CD14-positive monocyte (primary cell): Measurements from ENCODE around the gene SCNN1B. TPM values are rescaled to one million over a fixed set of nuclear protein-coding genes. Genes with fewer than 3 reads are reported as not detected.
A peak's percentile ranks its signal among the peaks of the same experiment; 100 is the strongest.

Experiments used
- DNase-seq, 3 donors: peaks; one replicate each; pipeline ENCODE4 v3.0.0-alpha.2; 2011 to 2022
- H2AFZ ChIP-seq: 2 replicates; pipeline ENCODE4 v1.6.0; 2012; ENCODE audit warnings: mild to moderate bottlenecking, low read depth, low read length, inconsistent platforms; ENCODE audit not compliant: insufficient read depth, poor library complexity, severe bottlenecking
- H3K27ac ChIP-seq, 2 donors: 1 replicate in 1 of 2; 2 replicates in 1 of 2; pipeline ENCODE4 v1.5.1; 2012 to 2013; ENCODE audit warnings: low read length in 2 of 2, control low read depth in 1 of 2, inconsistent platforms in 1 of 2, low read depth in 1 of 2, mild to moderate bottlenecking in 1 of 2
- H3K27me3 ChIP-seq, 2 donors: one replicate each; pipeline versions ENCODE4 v1.6.0 to v1.6.1; 2011 to 2013; ENCODE audit warnings: low read length in 2 of 2; ENCODE audit not compliant: control insufficient read depth in 2 of 2, insufficient read depth in 2 of 2
- H3K36me3 ChIP-seq, 2 donors: replicated peaks in 1 of 2; 1 replicate in 1 of 2; 2 replicates in 1 of 2; pipeline versions ENCODE4 v1.5.1 to v1.6.1; 2012 to 2013; ENCODE audit warnings: low read length in 2 of 2, control low read depth in 1 of 2, inconsistent platforms in 1 of 2, mild to moderate bottlenecking in 1 of 2; ENCODE audit not compliant: insufficient read depth in 2 of 2, control insufficient read depth in 1 of 2
- H3K4me1 ChIP-seq, 2 donors: 1 replicate in 1 of 2; 2 replicates in 1 of 2; pipeline versions ENCODE4 v1.5.1 to v1.6.1; 2012 to 2013; ENCODE audit warnings: low read length in 2 of 2, control low read depth in 1 of 2, inconsistent platforms in 1 of 2, mild to moderate bottlenecking in 1 of 2, moderate library complexity in 1 of 2; ENCODE audit not compliant: insufficient read depth in 2 of 2, control insufficient read depth in 1 of 2
- H3K4me2 ChIP-seq: replicated peaks from 2 replicates; pipeline ENCODE3; 2012; ENCODE audit warnings: low read length, moderate library complexity, mild to moderate bottlenecking; ENCODE audit not compliant: poor library complexity, severe bottlenecking; ENCODE audit errors: extremely low read depth
- H3K4me3 ChIP-seq, 3 experiments: fragments of 200-600 bp in 1 of 3; sonication (generic) in 1 of 3; replicated peaks in 1 of 3; 1 replicate in 2 of 3; 2 replicates in 1 of 3; pipeline ENCODE4 v1.5.1; 2011 to 2013; ENCODE audit warnings: low read length in 3 of 3, mild to moderate bottlenecking in 3 of 3, control low read depth in 2 of 3, low read depth in 2 of 3, inconsistent platforms in 1 of 3, moderate library complexity in 1 of 3
- H3K79me2 ChIP-seq: 2 replicates; pipeline ENCODE4 v1.6.0; 2012; ENCODE audit warnings: mild to moderate bottlenecking, control low read depth, inconsistent platforms, low read length, moderate library complexity; ENCODE audit not compliant: insufficient read depth
- H3K9ac ChIP-seq: 2 replicates; pipeline ENCODE4 v1.6.0; 2017; ENCODE audit warnings: low read length, mild to moderate bottlenecking; ENCODE audit not compliant: insufficient read depth, poor library complexity, severe bottlenecking
- H3K9me3 ChIP-seq, 2 donors: replicated peaks in 1 of 2; 1 replicate in 1 of 2; 2 replicates in 1 of 2; pipeline versions ENCODE4 v1.5.1 to v1.6.1; 2012 to 2013; ENCODE audit warnings: low read length in 2 of 2, control low read depth in 1 of 2; ENCODE audit not compliant: control insufficient read depth in 1 of 2, insufficient read depth in 1 of 2
- H4K20me1 ChIP-seq: 2 replicates; pipeline ENCODE4 v1.6.0; 2012; ENCODE audit warnings: mild to moderate bottlenecking, low read length, control low read depth, moderate library complexity; ENCODE audit not compliant: insufficient read depth
- H3K27ac Mint-ChIP-seq, 7 donors: one replicate each; pipeline ENCODE4 v1.8.0; 2020; ENCODE audit warnings: mild to moderate bottlenecking in 7 of 7, mixed read lengths in 7 of 7, moderate library complexity in 6 of 7, inconsistent platforms in 2 of 7
- H3K27me3 Mint-ChIP-seq, 3 donors: one replicate each; pipeline ENCODE4 v1.8.0; 2021 to 2022; ENCODE audit warnings: low read depth in 3 of 3, mild to moderate bottlenecking in 3 of 3, mixed read lengths in 3 of 3, moderate library complexity in 3 of 3, inconsistent platforms in 1 of 3
- H3K36me3 Mint-ChIP-seq, 2 donors: one replicate each; pipeline ENCODE4 v1.8.0; 2020; ENCODE audit warnings: mixed read lengths in 2 of 2, inconsistent platforms in 1 of 2, mild to moderate bottlenecking in 1 of 2
- H3K4me1 Mint-ChIP-seq: one replicate; pipeline ENCODE4 v1.8.0; 2020; ENCODE audit warnings: mild to moderate bottlenecking, mixed read lengths
- H3K4me3 Mint-ChIP-seq, 2 donors: one replicate each; pipeline ENCODE4 v1.8.0; 2020; ENCODE audit warnings: mild to moderate bottlenecking in 2 of 2, mixed read lengths in 2 of 2, moderate library complexity in 1 of 2
- H3K9me3 Mint-ChIP-seq, 7 donors: one replicate each; pipeline ENCODE4 v1.8.0; 2020 to 2022; ENCODE audit warnings: mixed read lengths in 7 of 7, mild to moderate bottlenecking in 6 of 7, moderate library complexity in 6 of 7, inconsistent platforms in 2 of 7
- CTCF ChIP-seq: fragments of 200-600 bp; IDR thresholded peaks from one replicate; pipeline ENCODE4 v1.8.0; 2022; ENCODE audit warnings: antibody characterized with exemption, mild to moderate bottlenecking
- WGBS: methylation state at CpG from one replicate; pipeline ENCODE4 v1.1.5; 2013; ENCODE audit warnings: missing lambda C conversion rate; ENCODE audit not compliant: insufficient coverage; 5-methylcytosine and 5-hydroxymethylcytosine counted together
- intact Hi-C, 2 donors: fragments of 100-400 bp; cut with micrococcal nuclease; formaldehyde crosslinking; loops; one replicate each; pipeline versions ENCODE4 v1.15.0 to v1.15.1; 2023
- polyA plus RNA-seq, 3 donors: library from polyadenylated mRNA; depleted of rRNA in 1 of 3; unstranded in 2 of 3; stranded (reverse) in 1 of 3; fragments of 300-500 nt in 2 of 3; fragments of >200 nt in 1 of 3; fragmentation: Illumina TruSeq in 2 of 3; gene quantifications; 1 replicate in 2 of 3; 2 replicates in 1 of 3; pipeline ENCODE4 v1.2.3, GENCODE V29; 2012 to 2021

Gene SCNN1B
- polyA plus RNA-seq, 3 donors: not detected

- Mint-ChIP-seq H3K4me3 (no peak overlapping the region), H3K36me3 (no peaks in the 10 kb centered on the region), H3K27ac (peak overlapping the region in 1 of 7 donors; percentile 39), H3K27me3 (peaks cover 0 to 7% (median 2%) of the 10 kb centered on the region in 3 donors), H3K9me3 (peaks cover 0 to 1% (median 0%) of the 10 kb centered on the region in 7 donors), H3K4me1 (no peaks in the 10 kb centered on the region)
- H3K9ac ChIP-seq: no peak overlapping the region
- no peak overlapping the region for H3K4me3 ChIP-seq
- no peaks in the 10 kb centered on the region for H3K79me2 ChIP-seq
- H3K4me2 ChIP-seq: no peak overlapping the region
- no peaks in the 10 kb centered on the region for H3K4me1 ChIP-seq
- no peaks in the 10 kb centered on the region for H4K20me1 ChIP-seq
- no peak for TF ChIP-seq CTCF
- H3K27me3 ChIP-seq: no peaks in the 10 kb centered on the region
- WGBS: 94% methylated on average over 7 of the region's 9 CpGs
- H2AFZ ChIP-seq: no peak overlapping the region
- no peaks in the 10 kb centered on the region for H3K9me3 ChIP-seq
- no peak overlapping the region for H3K27ac ChIP-seq
- no peak for DNase-seq
- intact Hi-C loops: no loop called here
- no peaks in the 10 kb centered on the region for H3K36me3 ChIP-seq
Observed at GRCh38 chr16:23377071-23377931, 75.2 kb downstream of the SCNN1B start.

- H3K36me3 ChIP-seq: no peaks in the 10 kb centered on the region
- no peaks in the 10 kb centered on the region for H4K20me1 ChIP-seq
- Mint-ChIP-seq H3K4me1 (no peaks in the 10 kb centered on the region), H3K27me3 (peaks cover 0 to 5% (median 2%) of the 10 kb centered on the region in 3 donors), H3K36me3 (no peaks in the 10 kb centered on the region), H3K9me3 (peaks cover 0 to 1% (median 0%) of the 10 kb centered on the region in 7 donors), H3K27ac (no peak overlapping the region), H3K4me3 (no peak overlapping the region)
- intact Hi-C loops: no loop called here
- no peak overlapping the region for H3K4me2 ChIP-seq
- H3K27ac ChIP-seq: no peak overlapping the region
- no peak overlapping the region for H3K9ac ChIP-seq
- 82% methylated on average over 3 of the region's 8 CpGs for WGBS
- H3K4me1 ChIP-seq: no peaks in the 10 kb centered on the region
- no peak overlapping the region for H2AFZ ChIP-seq
- no peak for DNase-seq
- H3K9me3 ChIP-seq: no peaks in the 10 kb centered on the region
- no peak overlapping the region for H3K4me3 ChIP-seq
- TF ChIP-seq CTCF: no peak
- no peaks in the 10 kb centered on the region for H3K79me2 ChIP-seq
- no peaks in the 10 kb centered on the region for H3K27me3 ChIP-seq
Observed at GRCh38 chr16:23378256-23378655, 76.2 kb downstream of the SCNN1B start.
